NT2/D1 (cell line): ENCODE measurements around the gene RNF10.
"Not testable (repeated sequence)": the region's sequence is repeated elsewhere in the genome, so short reads cannot be mapped to it uniquely, and the experiment has no call there.

ENCODE experiments used
- SUZ12 ChIP-seq: IDR thresholded peaks from 2 replicates; pipeline ENCODE4 v1.6.1; 2011; ENCODE audit not compliant: insufficient read length, insufficient read depth; ENCODE audit errors: extremely low read depth
- YY1 ChIP-seq: IDR thresholded peaks from 2 replicates; pipeline ENCODE4 v1.6.1; 2011; ENCODE audit not compliant: insufficient read length, insufficient read depth
- ZNF274 ChIP-seq: IDR thresholded peaks from 2 replicates; pipeline ENCODE4 v1.6.1; 2011; ENCODE audit warnings: mild to moderate bottlenecking, low read depth, low read length

DNA sequence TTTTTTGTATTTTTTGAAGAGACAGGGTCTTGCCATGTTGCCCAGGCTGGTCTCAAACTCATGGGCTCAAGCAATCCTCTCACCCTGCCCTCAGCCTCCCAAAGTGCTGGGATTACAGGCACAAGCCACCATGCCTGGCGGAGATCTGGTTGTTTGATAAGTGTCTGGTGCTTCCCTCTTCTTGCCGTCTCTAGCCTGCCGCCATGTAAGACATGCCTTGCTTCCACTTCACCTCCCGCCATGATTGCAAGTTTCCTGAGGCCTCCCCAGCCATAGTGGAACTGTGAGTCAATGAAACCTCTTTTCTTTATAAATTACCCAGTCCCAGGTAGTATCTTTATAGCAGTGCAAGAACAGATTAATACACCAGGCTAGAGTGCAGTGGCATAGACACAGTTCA lies 83.6 kb downstream of the RNF10 start:
- not testable (repeated sequence) for TF ChIP-seq ZNF274, YY1, SUZ12
